ENCODE results near the gene SH3TC1. TPM values are rescaled to one million over a fixed set of nuclear protein-coding genes. Genes with fewer than 3 reads are reported as not detected.

Gene SH3TC1
- total RNA-seq, 2 experiments from 2014 or later = 119 to 127 TPM

- Mint-ChIP-seq H3K4me3 (no peak overlapping the region), H3K4me1 (ENCODE audit: low read depth) (no peaks in the 10 kb centered on the region), H3K27me3 (no peaks in the 10 kb centered on the region), H3K9me3 (no peaks in the 10 kb centered on the region), H3K27ac (no peak overlapping the region), H3K36me3 (ENCODE audit: low read depth) (no peaks in the 10 kb centered on the region)
- Histone ChIP-seq H3K27me3 (ENCODE audit: control insufficient read depth in 1 of 2, insufficient read depth in 2 of 2, low read length in 2 of 2) (no peaks in the 10 kb centered on the region), H3K27ac (ENCODE audit: low read depth in 1 of 2, low read length in 2 of 2) (no peak overlapping the region), H3K4me3 (ENCODE audit: low read length) (no peak overlapping the region), H3K36me3 (ENCODE audit: insufficient read depth, low read length) (no peaks in the 10 kb centered on the region), H3K4me1 (ENCODE audit: insufficient read depth, low read length) (no peaks in the 10 kb centered on the region), H3K9me3 (ENCODE audit: control insufficient read depth in 1 of 2, insufficient read depth in 1 of 2, low read length in 2 of 2) (no peaks in the 10 kb centered on the region)
- ChIA-PET POLR2A (no interaction called here), CTCF (no interaction called here)
- TF ChIP-seq, protein P1, sequence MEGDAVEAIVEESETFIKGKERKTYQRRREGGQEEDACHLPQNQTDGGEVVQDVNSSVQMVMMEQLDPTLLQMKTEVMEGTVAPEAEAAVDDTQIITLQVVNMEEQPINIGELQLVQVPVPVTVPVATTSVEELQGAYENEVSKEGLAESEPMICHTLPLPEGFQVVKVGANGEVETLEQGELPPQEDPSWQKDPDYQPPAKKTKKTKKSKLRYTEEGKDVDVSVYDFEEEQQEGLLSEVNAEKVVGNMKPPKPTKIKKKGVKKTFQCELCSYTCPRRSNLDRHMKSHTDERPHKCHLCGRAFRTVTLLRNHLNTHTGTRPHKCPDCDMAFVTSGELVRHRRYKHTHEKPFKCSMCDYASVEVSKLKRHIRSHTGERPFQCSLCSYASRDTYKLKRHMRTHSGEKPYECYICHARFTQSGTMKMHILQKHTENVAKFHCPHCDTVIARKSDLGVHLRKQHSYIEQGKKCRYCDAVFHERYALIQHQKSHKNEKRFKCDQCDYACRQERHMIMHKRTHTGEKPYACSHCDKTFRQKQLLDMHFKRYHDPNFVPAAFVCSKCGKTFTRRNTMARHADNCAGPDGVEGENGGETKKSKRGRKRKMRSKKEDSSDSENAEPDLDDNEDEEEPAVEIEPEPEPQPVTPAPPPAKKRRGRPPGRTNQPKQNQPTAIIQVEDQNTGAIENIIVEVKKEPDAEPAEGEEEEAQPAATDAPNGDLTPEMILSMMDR (IDR thresholded peaks at IDR 0.05) = no peak
- intact Hi-C loops (cut with DNase I, micrococcal nuclease) = no loop called here
- DNase-seq (no peak), ATAC-seq (ENCODE audit: poor library complexity) (no peak)
Measured at GRCh38 chr4:8151165-8151650, 47.9 kb upstream of the SH3TC1 start.

- TF ChIP-seq, protein P1 (IDR thresholded peaks at IDR 0.05) = no peak
- DNase-seq (no peak), ATAC-seq (ENCODE audit: poor library complexity) (no peak)
- Histone ChIP-seq H3K4me1 (ENCODE audit: insufficient read depth, low read length) (peaks cover under 1% of the 10 kb centered on the region), H3K27ac (ENCODE audit: low read depth in 1 of 2, low read length in 2 of 2) (no peak overlapping the region), H3K27me3 (ENCODE audit: control insufficient read depth in 1 of 2, insufficient read depth in 2 of 2, low read length in 2 of 2) (peaks cover 0 to under 1% of the 10 kb centered on the region in 2 experiments), H3K4me3 (ENCODE audit: low read length) (no peak overlapping the region), H3K9me3 (ENCODE audit: control insufficient read depth in 1 of 2, insufficient read depth in 1 of 2, low read length in 2 of 2) (peaks cover 0 to under 1% of the 10 kb centered on the region in 2 experiments), H3K36me3 (ENCODE audit: insufficient read depth, low read length) (no peaks in the 10 kb centered on the region)
- H3K36me3 Mint-ChIP-seq (ENCODE audit: low read depth) = no peaks in the 10 kb centered on the region
- H3K9me3 Mint-ChIP-seq = no peaks in the 10 kb centered on the region
- no peak overlapping the region for H3K27ac Mint-ChIP-seq
- intact Hi-C loops (cut with DNase I, micrococcal nuclease) = no loop called here
- H3K4me3 Mint-ChIP-seq = no peak overlapping the region
- CTCF ChIA-PET = no interaction called here
- H3K27me3 Mint-ChIP-seq = no peaks in the 10 kb centered on the region
- H3K4me1 Mint-ChIP-seq (ENCODE audit: low read depth) = peaks cover under 1% of the 10 kb centered on the region
- POLR2A ChIA-PET = no interaction called here
Measured at GRCh38 chr4:8152090-8152864, 46.8 kb upstream of the SH3TC1 start.

DNA sequence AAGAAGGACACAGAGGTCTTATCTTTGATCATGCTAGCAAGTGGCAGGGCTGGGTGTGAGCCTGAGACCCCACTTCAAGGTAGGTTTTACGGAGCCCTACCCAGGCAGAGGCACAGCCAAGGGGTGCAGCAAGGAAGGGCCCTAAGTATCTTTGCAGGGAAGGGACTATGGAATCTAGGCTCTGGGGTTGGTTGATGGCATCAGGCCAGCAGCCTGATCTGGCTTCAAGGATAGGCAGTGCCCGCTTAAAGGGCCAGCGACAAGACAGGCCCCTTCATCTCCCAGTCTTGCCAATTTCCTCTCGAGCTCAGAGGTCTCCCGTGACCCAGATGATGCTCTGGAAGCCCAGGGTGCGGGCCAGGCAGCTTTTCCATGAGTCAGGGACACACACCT, 46.2 kb upstream of the SH3TC1 start:
- Mint-ChIP-seq H3K27ac (no peak overlapping the region), H3K36me3 (ENCODE audit: low read depth) (no peaks in the 10 kb centered on the region), H3K4me1 (ENCODE audit: low read depth) (peaks cover 5% of the 10 kb centered on the region), H3K9me3 (no peaks in the 10 kb centered on the region), H3K4me3 (no peak overlapping the region), H3K27me3 (no peaks in the 10 kb centered on the region)
- Histone ChIP-seq H3K27ac (ENCODE audit: low read depth in 1 of 2, low read length in 2 of 2) (no peak overlapping the region), H3K4me1 (ENCODE audit: insufficient read depth, low read length) (peaks cover 6% of the 10 kb centered on the region), H3K27me3 (ENCODE audit: control insufficient read depth in 1 of 2, insufficient read depth in 2 of 2, low read length in 2 of 2) (peaks cover 0 to 6% of the 10 kb centered on the region in 2 experiments), H3K9me3 (ENCODE audit: control insufficient read depth in 1 of 2, insufficient read depth in 1 of 2, low read length in 2 of 2) (peaks cover 0 to 6% of the 10 kb centered on the region in 2 experiments), H3K36me3 (ENCODE audit: insufficient read depth, low read length) (no peaks in the 10 kb centered on the region), H3K4me3 (ENCODE audit: low read length) (no peak overlapping the region)
- ATAC-seq (ENCODE audit: poor library complexity) = no peak
- POLR2A ChIA-PET = no interaction called here
- no peak for DNase-seq
- intact Hi-C loops (cut with DNase I, micrococcal nuclease) = no loop called here
- CTCF ChIA-PET = no interaction called here
- TF ChIP-seq, protein P1 (IDR thresholded peaks at IDR 0.05) = no peak

Data from CD4-positive, alpha-beta T cell (primary cell).